ENCODE measurements around the gene DOCK6.

The DOCK6 gene

GRCh38 chr19:11247391-11247790 is 14.9 kb downstream of the DOCK6 start:
- DNase-seq (ENCODE audit: low spot score): no peak

DNA sequence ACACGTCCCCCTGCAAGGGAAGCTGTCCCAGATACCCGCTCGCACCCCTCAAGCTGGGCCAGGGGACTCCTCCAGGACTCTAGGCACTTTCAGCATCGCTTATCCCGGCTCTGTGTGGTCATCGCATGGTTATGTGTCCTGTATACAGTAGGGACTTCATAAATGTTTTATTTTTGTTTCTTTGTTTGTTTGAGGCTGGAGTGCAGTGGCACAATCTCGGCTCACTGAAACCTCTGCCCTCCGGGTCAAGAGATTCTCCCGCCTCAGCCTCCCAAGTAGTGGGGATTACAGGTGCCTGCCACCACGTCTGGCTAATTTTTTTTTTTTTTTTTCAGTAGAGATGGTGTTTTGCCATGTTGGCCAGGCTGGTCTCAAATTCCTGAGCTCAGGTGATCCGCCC is 15.4 kb downstream of the DOCK6 start:
- no peak for DNase-seq (ENCODE audit: low spot score)

GRCh38 chr19:11244846-11245589 is 17.3 kb downstream of the DOCK6 start:
- no peak for DNase-seq (ENCODE audit: low spot score)

GRCh38 chr19:11243798-11244169 is 18.5 kb downstream of the DOCK6 start:
- no peak for DNase-seq (ENCODE audit: low spot score)

GRCh38 chr19:11242864-11243797 is 19.2 kb downstream of the DOCK6 start:
- peak; percentile 100 for DNase-seq (ENCODE audit: low spot score)

- DNase-seq (ENCODE audit: low spot score): no peak
Measured at GRCh38 chr19:11242025-11242424, 20.3 kb downstream of the DOCK6 start.

- DNase-seq (ENCODE audit: low spot score): no peak
Measured at GRCh38 chr19:11240008-11240444, 22.3 kb downstream of the DOCK6 start.

GRCh38 chr19:11239377-11240000 is 22.8 kb downstream of the DOCK6 start, which contains the start of gene ANGPTL8:
Gene ANGPTL8, plus strand, starts transcription at chr19:11239619. Its CDS starts 19 bp downstream, at chr19:11239638.
- DNase-seq (ENCODE audit: low spot score): no peak

- no peak for DNase-seq (ENCODE audit: low spot score)
Measured at GRCh38 chr19:11238781-11239376, 23.4 kb downstream of the DOCK6 start.

- no peak for DNase-seq (ENCODE audit: low spot score)
Measured at GRCh38 chr19:11238041-11238440, 24.3 kb downstream of the DOCK6 start.

- DNase-seq (ENCODE audit: low spot score): no peak
Measured at GRCh38 chr19:11237321-11237720, 25.0 kb downstream of the DOCK6 start.

DNA sequence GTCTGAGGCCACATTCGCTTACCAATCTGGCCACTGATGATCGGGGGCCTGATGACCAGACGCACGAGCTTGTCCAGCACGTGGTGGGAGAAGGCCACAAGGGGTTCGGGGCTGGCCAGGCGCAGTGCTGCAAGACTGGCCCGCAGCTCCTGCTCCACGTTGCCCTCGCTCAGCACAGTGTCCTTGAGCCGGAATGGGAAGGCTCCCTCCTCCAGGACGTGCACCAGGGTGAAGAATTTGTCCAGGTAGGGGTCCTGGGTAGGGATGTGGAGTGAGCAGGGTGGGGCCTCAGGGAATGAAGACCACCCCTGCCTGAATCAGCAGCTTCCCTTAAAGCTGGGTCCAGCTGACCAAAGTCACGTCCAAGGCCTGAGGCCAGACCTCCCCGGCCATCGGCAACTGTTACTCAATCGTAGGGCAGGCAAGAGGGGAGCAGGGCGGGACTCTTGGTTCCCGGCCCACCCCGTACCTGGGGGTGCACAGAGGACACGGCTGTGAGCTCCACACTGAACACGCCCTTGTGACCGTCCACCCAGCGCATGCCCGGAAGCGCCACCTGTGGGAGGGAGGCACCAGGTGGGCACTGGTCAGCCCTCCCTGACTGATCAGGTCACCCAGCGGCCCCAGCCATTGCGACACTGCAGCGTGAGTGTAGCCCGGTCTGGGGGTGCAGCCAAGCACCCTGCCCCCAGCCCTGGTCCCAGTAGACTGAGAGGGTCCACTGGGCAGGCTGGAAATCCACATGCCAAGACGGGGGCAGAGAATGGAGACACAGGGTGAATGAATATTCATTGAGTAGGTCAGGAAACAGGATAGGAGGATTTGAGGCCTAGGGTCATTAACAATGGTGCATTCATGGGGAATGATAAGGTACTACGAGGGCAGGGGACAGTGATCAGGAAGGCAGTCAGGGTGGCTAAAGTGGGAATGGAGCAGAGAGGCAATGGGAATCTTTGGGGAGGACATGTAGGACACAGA is 25.7 kb downstream of the DOCK6 start:
- DNase-seq (ENCODE audit: low spot score): no peak

GRCh38 chr19:11234486-11235075 is 27.7 kb downstream of the DOCK6 start:
- no peak for DNase-seq (ENCODE audit: low spot score)

DNA sequence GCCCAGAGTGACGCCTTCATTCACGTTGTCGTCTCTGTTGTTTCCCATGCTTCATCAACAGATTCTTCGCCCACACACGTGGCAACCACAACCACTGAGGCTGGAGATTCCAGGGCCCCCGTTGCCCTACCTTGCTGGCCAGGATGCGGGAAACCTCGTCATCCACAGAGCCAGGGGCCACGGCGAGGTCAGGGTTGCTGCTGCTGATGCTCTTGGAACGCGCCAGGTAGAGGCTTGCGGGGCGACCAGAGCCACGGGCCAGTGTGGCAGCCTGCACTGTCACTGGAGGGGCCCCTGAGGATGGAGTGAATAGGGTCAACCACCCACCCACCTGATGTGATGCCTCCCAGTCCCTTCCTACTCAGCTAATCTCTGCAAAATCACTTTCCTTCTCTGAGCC is 29.3 kb downstream of the DOCK6 start:
- DNase-seq (ENCODE audit: low spot score): no peak

- no peak for DNase-seq (ENCODE audit: low spot score)
Measured at GRCh38 chr19:11232555-11232954, 29.8 kb downstream of the DOCK6 start.

- no peak for DNase-seq (ENCODE audit: low spot score)
Measured at GRCh38 chr19:11230621-11231386, 31.5 kb downstream of the DOCK6 start.

- no peak for DNase-seq (ENCODE audit: low spot score)
Measured at GRCh38 chr19:11227195-11227886, 35.0 kb downstream of the DOCK6 start.

- DNase-seq (ENCODE audit: low spot score): no peak
Measured at GRCh38 chr19:11226716-11227166, 35.6 kb downstream of the DOCK6 start.

GRCh38 chr19:11225815-11226214 is 36.5 kb downstream of the DOCK6 start:
- no peak for DNase-seq (ENCODE audit: low spot score)

Measured in AG20443 (cell line).